HG03558 (cell line): ENCODE measurements around the gene SLC15A1.

Experiments
- ATAC-seq: cut with Tn5 transposase; IDR thresholded peaks from one replicate; pipeline ENCODE4 v1.9.1; 2021; ENCODE audit warnings: moderate number of reproducible peaks; ENCODE audit not compliant: unreplicated experiment; ENCODE audit errors: extremely low read depth

The SLC15A1 gene

GRCh38 chr13:98782654-98783053 is 30.2 kb upstream of the SLC15A1 start:
- no peak for ATAC-seq

DNA sequence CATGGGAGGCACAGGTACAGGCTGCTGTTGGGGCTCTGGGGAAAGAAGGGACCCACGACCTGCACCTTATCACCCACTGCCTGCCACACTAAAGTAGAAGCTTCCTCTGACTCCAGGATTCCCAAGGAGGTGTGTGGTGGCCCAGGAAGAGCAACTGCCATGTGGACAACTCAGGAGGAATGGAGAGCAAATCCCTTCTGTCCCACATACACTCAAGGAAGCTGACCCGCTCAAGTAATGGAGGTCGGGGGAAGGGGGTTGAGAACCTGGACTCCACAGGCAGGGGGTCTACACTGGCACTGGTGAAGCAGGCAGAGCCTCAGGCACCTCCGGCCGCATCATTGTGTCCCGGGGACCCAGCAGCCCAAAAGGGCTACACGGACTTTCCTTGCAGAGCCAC is 29.4 kb upstream of the SLC15A1 start:
- ATAC-seq: no peak

GRCh38 chr13:98781470-98781869 is 29.0 kb upstream of the SLC15A1 start:
- no peak for ATAC-seq

DNA sequence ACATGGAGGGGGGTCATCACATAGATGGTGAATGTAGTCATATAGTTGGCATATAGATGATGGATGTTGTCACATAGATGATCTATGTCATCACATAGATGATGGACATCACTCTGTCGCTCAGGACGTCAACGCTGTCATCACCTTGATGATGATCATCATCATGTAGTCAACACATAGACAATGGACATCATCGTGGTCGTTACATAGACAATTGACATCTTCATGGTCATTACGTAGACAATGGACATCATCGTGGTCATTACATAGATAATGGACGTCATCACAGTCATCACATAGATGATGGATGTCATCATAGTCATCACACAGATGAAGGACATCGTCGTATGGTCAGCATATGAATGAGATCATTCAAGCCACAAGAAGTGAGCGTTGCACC is 28.6 kb upstream of the SLC15A1 start:
- no peak for ATAC-seq

DNA sequence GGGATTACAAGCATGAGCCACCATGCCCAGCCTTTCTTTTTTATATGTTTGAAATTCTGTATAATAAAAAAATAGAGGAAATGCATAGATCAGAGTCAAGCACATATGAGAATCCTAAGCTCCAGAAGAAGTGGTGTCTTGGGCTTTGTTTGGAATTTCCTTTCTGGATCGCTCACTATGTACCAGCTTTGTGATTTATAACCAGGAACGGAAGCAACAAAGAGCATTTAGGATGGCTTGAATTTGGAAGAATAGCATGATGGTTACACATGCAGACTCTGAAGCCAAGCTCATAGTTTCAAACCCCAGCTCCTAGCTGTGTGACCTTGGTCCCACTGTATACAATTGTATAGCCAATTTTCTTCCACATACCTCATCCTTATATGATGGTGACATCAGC is 28.0 kb upstream of the SLC15A1 start:
- no peak for ATAC-seq

GRCh38 chr13:98779695-98780094 is 27.2 kb upstream of the SLC15A1 start:
- ATAC-seq: no peak

GRCh38 chr13:98778749-98779148 is 26.3 kb upstream of the SLC15A1 start:
- no peak for ATAC-seq

GRCh38 chr13:98776644-98777043 is 24.2 kb upstream of the SLC15A1 start:
- no peak for ATAC-seq

GRCh38 chr13:98775844-98776598 is 23.5 kb upstream of the SLC15A1 start:
- ATAC-seq: no peak

- no peak for ATAC-seq
These were observed 22.9 kb upstream of the SLC15A1 start for GRCh38 chr13:98775386-98775785.

DNA sequence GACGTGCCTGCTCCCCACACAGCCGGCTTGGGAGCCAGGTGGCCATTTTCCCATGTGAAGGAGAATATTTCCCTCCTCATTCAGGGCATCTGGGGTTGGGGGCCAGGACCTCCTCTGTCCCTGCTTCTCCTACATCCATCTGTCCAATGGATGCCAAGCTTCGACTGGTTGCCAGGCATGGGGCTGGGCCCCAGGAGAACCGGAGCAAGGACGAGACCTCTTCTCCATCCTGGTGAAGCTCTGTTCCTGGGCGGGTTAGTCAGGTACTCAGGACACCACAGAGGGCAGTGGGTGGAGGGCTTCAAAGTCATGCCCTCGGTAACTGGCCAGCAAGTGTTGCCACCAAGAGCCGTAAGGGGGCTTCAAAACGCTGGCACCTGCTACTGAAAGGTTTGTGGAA is 22.3 kb upstream of the SLC15A1 start:
- ATAC-seq: no peak

- no peak for ATAC-seq
These were observed 21.4 kb upstream of the SLC15A1 start for GRCh38 chr13:98773921-98774320.

GRCh38 chr13:98772794-98773452 is 20.5 kb upstream of the SLC15A1 start:
- ATAC-seq: no peak

DNA sequence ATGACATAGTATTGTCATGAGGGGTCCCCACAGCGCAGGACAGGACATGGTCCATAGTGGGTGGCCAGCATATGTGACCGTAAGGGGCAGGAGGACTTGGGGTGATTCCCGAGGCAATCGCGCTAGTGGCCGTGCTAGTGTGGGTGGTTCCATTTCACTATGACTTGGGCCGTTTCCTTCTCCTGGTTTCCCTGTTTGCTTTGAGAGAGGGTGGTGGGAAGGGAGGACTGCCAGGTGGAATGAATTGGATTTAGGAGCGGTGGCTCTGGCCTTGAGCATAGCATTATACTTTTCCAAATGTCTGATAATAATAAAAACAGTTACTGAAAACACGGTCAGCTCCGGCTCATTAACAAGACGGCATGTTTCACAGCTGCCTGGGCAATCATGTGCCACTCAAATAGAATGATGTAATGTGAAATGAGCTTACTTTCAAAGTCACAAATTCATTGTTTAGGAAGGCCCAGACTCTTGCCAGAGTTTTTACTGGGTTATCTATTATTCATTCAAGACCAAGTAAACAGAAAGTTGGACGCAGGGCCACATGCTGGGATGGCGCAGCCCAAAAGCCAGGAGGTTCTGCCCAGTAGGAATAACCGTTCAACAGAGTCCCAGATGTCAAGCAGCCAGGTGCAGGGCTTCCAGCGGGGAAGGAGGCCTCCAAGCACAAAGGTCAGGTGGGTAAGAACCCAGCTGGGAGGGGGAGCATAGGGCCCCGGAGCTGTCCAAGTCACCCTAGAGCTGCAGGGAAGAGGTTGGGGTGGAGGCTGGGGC is 19.6 kb upstream of the SLC15A1 start:
- no peak for ATAC-seq

GRCh38 chr13:98769736-98770135 is 17.3 kb upstream of the SLC15A1 start:
- no peak for ATAC-seq

GRCh38 chr13:98768522-98768921 is 16.1 kb upstream of the SLC15A1 start:
- ATAC-seq: no peak

GRCh38 chr13:98766697-98767096 is 14.2 kb upstream of the SLC15A1 start:
- ATAC-seq: no peak

- ATAC-seq: no peak
These were observed 13.6 kb upstream of the SLC15A1 start for GRCh38 chr13:98765996-98766519.

DNA sequence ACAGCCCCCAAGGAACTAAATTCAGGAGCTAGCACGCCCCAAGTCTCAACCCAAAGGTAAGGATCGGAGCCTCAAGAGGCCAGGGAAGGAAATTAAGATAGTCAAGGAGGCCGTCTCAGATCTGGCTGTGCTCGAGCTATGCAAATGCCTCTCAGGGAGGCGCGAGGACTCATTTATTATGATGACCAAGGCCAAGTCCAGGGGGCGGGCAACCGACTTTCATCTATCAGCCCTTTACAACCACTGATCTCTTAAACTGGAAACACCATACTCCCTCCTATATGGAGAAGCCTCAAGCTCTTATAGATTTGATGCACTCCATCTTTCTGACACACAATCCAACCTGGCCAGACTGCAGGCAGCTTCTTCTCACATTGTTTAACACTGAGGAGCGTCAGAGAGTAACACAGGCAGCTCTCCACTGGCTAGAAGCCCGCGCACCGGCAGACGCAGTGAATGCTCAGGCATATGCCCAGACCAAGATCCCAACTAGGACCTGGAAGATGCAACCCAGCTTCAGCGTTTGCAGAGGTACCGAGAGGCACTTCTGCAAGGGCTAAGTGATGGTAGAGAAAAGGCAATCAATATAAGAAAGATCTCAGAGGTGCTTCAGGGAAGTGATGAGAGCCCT is 9.6 kb upstream of the SLC15A1 start:
- no peak for ATAC-seq

DNA sequence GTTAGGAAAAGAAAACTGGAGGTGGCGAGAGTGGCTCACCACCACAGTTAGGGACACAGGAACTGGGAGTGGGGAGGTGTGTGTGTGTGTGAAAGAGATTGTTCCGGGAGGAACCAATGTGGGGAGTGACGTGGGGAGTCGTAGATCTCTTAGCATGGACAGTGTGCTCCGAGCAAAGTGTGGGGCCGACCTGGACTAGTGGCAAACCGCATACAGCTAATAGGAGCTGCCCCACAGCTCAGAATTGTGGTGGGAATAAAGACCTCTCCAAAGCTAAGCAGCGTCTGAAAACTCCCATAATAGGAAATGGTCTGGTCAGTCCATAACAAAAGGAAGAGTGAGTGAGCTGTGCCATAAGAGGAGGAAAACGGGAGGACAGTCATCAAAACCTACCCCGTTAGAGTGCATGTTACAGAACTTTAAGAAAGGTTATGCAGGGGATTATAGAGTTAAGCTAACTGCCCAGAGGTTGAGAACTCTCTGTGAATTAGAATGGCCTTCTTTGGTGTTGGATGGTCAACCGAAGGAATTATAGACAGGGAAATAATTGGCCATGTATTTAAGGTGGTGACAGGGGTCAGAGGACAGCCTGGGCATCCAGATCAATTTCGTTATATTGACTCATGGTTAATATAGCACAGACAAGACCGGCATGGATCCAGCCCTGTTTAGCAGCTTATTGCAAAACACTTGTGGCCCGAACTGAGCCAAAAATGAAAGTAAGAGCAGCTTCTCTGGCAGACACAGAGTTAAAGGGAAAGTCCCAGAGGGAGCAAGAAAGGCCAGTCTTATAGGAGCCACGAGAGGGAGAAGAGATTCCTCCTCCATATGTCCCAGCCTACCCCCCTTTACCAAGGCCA is 8.9 kb upstream of the SLC15A1 start:
- no peak for ATAC-seq
